Kidney (tissue), 14 donors: Measurements from ENCODE around the gene EFNA2. TPM values are rescaled to one million over a fixed set of nuclear protein-coding genes. Genes with fewer than 3 reads are reported as not detected.

Experiments used
- DNase-seq, 5 donors: peaks; one replicate each; pipeline ENCODE4 v3.0.0-alpha.2; 2013 to 2020
- FAIRE-seq: peaks from 2 replicates; lab custom pipeline; 2012; peaks lifted over from hg19 to GRCh38; lab: Jason Lieb, UNC
- H3K27ac ChIP-seq, 2 donors: one replicate each; pipeline ENCODE4 v1.7.0; 2013; ENCODE audit warnings: low read depth in 2 of 2, low read length in 2 of 2, inconsistent platforms in 1 of 2
- H3K27me3 ChIP-seq: one replicate; pipeline ENCODE4 v1.7.1; 2013; ENCODE audit warnings: low read length, inconsistent platforms; ENCODE audit not compliant: control insufficient read depth, insufficient read depth
- H3K36me3 ChIP-seq, 3 donors: one replicate each; pipeline versions ENCODE4 v1.7.0 to v1.7.1; 2013; ENCODE audit warnings: low read length in 3 of 3, control low read depth in 1 of 3, inconsistent platforms in 1 of 3; ENCODE audit not compliant: insufficient read depth in 3 of 3, control insufficient read depth in 2 of 3
- H3K4me1 ChIP-seq, 3 donors: one replicate each; pipeline versions ENCODE4 v1.7.0 to v1.7.1; 2013; ENCODE audit warnings: low read length in 3 of 3, inconsistent platforms in 1 of 3, low read depth in 1 of 3; ENCODE audit not compliant: control insufficient read depth in 2 of 3, insufficient read depth in 2 of 3
- H3K4me3 ChIP-seq, 3 donors: one replicate each; pipeline versions ENCODE4 v1.7.0 to v1.8.1; 2013; ENCODE audit warnings: low read length in 3 of 3, control low read depth in 1 of 3, inconsistent platforms in 1 of 3
- H3K9ac ChIP-seq, 3 donors: one replicate each; pipeline versions ENCODE4 v1.7.0 to v1.7.1; 2013; ENCODE audit warnings: low read length in 3 of 3, control low read depth in 1 of 3, inconsistent platforms in 1 of 3
- H3K9me3 ChIP-seq, 3 donors: one replicate each; pipeline versions ENCODE4 v1.7.0 to v1.7.1; 2013; ENCODE audit warnings: low read length in 3 of 3, control low read depth in 1 of 3, inconsistent platforms in 1 of 3; ENCODE audit not compliant: control insufficient read depth in 2 of 3, insufficient read depth in 1 of 3
- CTCF ChIP-seq: IDR thresholded peaks from 3 replicates; pipeline ENCODE4 v1.5.1; 2012; ENCODE audit warnings: mild to moderate bottlenecking, moderate library complexity, borderline replicate concordance; ENCODE audit not compliant: insufficient read depth; ENCODE audit errors: extremely low read depth
- intact Hi-C: fragments of 100-400 bp; cut with DNase I; formaldehyde crosslinking; loops from one replicate; pipeline ENCODE4 v1.11.1; 2022
- polyA plus RNA-seq: library from polyadenylated mRNA; stranded (reverse); fragments of 350-450 nt; fragmentation: Illumina TruSeq; extraction: RNeasy Lipid Tissue Mini Kit (QIAGEN cat#74804); gene quantifications from one replicate; pipeline ENCODE4 v1.2.3, GENCODE V29; 2014; ENCODE audit warnings: low read depth, low replicate concordance; ENCODE audit not compliant: insufficient read depth
- total RNA-seq: library from RNA; stranded (reverse); fragmentation: NEBNext Ultra II Directional; extraction: Animal tissue kit (Norgen Biotek cat#: 25700); gene quantifications from one replicate; pipeline ENCODE4 v1.2.1, GENCODE V29; 2021
- donor health status: control.
- donor health status: control.
- donor health status: control.
- donor health status: control.
- donor health status: control.
- donor health status: DM: yes; HTN: yes; CAD: no.
- donor health status: Normal renal cell carcinoma (clear cell type).

The EFNA2 gene
- total and polyA plus RNA-seq, 2 donors from 2014 or later = not detected

GRCh38 chr19:1273263-1274041 is 12.2 kb upstream of the EFNA2 start:
- no peak overlapping the region for H3K9ac ChIP-seq
- H3K36me3 ChIP-seq = peaks cover 5 to 35% (median 17%) of the 10 kb centered on the region in 3 donors
- H3K27ac ChIP-seq = peak overlapping the region in 1 of 2 donors; percentile 34
- no peaks in the 10 kb centered on the region for H3K9me3 ChIP-seq
- FAIRE-seq = no peak
- DNase-seq = no peak
- no peaks in the 10 kb centered on the region for H3K27me3 ChIP-seq
- H3K4me1 ChIP-seq = peaks cover 3 to 58% (median 26%) of the 10 kb centered on the region in 3 donors
- intact Hi-C loops = no loop called here
- no peak for TF ChIP-seq CTCF
- H3K4me3 ChIP-seq = no peak overlapping the region

GRCh38 chr19:1274081-1274851 is 11.4 kb upstream of the EFNA2 start:
- no peak for TF ChIP-seq CTCF
- H3K4me1 ChIP-seq = peaks cover 0 to 54% (median 22%) of the 10 kb centered on the region in 3 donors
- H3K27me3 ChIP-seq = no peaks in the 10 kb centered on the region
- H3K36me3 ChIP-seq = peaks cover 5 to 42% (median 17%) of the 10 kb centered on the region in 3 donors
- FAIRE-seq (no peak), DNase-seq (peak in 2 of 5 donors; percentile 78 to 88)
- intact Hi-C loops = no loop called here
- H3K27ac ChIP-seq = peak overlapping the region; percentile 98 to 99
- peak overlapping the region in 1 of 3 donors; percentile 75 for H3K4me3 ChIP-seq
- H3K9ac ChIP-seq = peak overlapping the region in 1 of 3 donors; percentile 46
- no peaks in the 10 kb centered on the region for H3K9me3 ChIP-seq

GRCh38 chr19:1274852-1275259 is 10.8 kb upstream of the EFNA2 start:
- peaks cover 5 to 44% (median 17%) of the 10 kb centered on the region in 3 donors for H3K36me3 ChIP-seq
- intact Hi-C loops = no loop called here
- H3K4me1 ChIP-seq = peaks cover 0 to 52% (median 22%) of the 10 kb centered on the region in 3 donors
- H3K9me3 ChIP-seq = no peaks in the 10 kb centered on the region
- H3K27ac ChIP-seq = peak overlapping the region; percentile 98 to 99
- FAIRE-seq = no peak
- peak overlapping the region in 1 of 3 donors; percentile 75 for H3K4me3 ChIP-seq
- peak in 1 of 5 donors; percentile 89 for DNase-seq
- H3K9ac ChIP-seq = peak overlapping the region in 1 of 3 donors; percentile 46
- no peaks in the 10 kb centered on the region for H3K27me3 ChIP-seq
- no peak for TF ChIP-seq CTCF
